OCI-M2 (cell line): ENCODE data around the gene EHF.

Experiments used
- DNase-seq: peaks from one replicate; lab custom pipeline; 2025; ENCODE audit not compliant: unreplicated experiment; lab: John Stamatoyannopoulos, UW

The EHF gene

DNA sequence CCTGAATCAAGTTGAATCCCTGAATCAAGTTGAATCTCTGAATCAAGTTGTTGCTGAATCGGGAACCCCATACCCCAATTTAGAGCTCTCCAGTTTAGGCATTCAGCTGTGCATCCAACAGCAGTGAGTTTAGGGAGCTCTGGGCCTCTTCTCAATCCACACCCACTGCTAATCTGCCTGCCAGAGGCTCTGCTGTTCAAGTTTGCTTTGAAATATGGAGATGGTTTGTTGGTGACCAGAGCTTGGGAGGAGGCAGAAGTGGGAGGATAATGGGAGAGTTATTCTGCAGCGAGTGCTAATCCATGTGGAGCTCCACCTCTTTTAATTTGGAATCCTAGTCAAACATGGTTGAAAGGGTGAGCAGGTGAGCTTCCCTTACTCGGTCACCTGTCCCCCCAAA lies 22.4 kb downstream of the EHF start:
- DNase-seq = no peak

- no peak for DNase-seq
Measured at GRCh38 chr11:34643846-34644245, 23.0 kb downstream of the EHF start.

- no peak for DNase-seq
Measured at GRCh38 chr11:34644669-34645406, 23.9 kb downstream of the EHF start.

GRCh38 chr11:34646431-34646830 lies 25.5 kb downstream of the EHF start:
- no peak for DNase-seq

DNA sequence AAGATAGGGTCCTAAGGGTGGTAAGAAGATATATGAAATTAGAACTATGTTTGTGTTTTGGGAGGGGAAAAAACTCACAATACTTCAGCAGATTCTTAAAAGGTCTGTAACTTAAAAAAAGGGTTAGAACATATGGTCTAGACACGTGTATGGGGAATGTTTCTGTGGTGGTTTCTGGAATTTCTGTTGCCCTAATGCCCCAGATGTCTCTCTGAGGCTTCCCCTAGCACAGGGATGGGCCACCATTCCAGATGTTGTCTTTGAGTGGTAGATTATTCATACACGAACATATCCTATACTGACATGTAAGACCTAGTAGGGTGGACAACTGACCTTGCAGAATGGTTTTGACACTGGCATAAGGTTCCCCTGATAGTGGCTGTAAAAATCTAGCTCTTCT lies 26.2 kb downstream of the EHF start:
- DNase-seq = no peak

DNA sequence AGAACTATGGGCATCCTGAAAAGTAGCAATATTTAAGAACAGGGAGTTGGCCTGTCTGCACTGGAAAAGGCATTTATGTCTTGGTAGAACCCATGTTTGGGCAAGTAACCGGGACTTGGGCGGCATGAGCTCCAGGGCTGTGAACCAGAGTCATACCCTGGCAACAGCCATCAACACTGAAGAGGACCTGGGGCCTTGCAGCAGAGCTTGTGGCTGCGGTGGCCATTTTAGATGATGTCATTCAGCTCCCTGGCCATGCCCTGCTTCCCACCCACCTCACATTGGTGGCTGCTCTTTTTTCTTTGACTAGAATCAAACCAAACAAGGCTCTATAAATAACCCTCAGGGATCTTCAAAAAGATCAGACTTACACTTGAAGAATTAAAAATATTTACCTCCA lies 26.6 kb downstream of the EHF start:
- DNase-seq = no peak

GRCh38 chr11:34648036-34648435 lies 27.1 kb downstream of the EHF start:
- no peak for DNase-seq

DNA sequence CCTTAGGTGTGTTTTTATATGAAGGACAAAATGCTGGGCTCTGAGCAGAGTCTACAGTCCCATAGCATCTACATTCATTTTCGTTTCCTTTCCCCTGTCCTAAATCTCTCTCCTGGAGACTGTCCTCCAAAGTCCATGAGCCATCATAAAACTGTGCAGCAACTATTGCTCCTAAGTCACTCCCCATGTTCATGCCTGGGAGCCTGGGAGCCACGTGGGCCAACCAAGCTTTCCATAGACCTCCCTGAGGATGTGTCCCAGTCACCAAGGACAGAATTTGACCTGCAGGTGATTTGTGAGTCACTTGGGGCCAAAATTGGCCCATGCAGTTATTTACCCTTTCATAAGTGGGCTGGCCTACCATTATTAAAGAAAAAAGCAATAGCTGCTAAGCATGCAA lies 28.7 kb downstream of the EHF start:
- DNase-seq = no peak

- DNase-seq = no peak
Measured at GRCh38 chr11:34650528-34650927, 29.6 kb downstream of the EHF start.

GRCh38 chr11:34651551-34651950 lies 30.7 kb downstream of the EHF start:
- DNase-seq = no peak

GRCh38 chr11:34652191-34652973 lies 31.5 kb downstream of the EHF start:
- DNase-seq = no peak

DNA sequence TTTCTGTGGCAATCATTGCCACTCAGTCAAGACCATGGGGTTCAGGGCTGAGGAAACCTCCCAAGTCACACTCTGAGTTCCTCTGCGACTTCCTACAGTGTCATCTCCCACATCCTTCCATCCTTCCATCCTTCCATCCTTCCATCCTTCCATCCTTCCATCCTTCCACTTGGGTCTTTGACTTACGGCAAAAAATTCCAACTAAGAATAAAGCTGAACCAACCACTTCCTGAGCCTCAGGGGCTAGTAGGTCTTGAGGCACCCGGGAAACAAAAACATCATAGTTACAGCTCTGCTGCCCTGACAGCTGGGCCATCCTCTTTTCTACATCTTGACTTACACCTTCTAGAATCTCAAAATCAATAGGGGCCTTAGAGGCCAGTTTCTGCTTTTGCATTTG lies 32.1 kb downstream of the EHF start:
- DNase-seq = no peak

DNA sequence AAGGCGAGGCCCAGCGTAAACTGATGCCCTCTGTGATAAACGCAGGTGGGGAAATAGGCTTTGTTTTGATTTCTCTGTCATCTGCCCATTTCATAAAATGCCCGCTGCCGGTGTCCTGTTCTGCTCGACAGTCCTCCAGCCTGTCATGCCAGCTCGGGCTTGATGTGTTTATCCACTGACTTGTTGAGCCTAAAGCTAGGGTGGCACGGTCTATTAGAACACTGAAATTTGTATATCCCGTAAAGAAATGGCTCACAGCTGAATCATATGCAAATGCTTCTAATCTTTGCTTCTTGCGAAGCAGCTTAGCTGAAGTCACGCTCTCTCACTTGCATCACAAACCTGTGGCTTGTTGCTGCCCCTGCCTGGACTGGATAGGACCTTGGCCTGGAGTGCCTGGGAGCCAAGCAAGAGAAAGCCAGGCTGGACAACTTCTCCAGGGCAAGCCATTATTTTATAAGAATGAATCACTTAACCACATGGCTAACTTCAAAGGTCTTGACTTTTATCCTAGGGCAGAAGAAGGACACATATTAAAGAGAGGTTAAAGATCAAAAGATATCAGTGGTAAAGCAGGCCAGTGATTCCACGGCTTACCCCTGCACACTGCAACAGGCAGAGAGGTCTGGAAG lies 33.1 kb downstream of the EHF start:
- no peak for DNase-seq

DNA sequence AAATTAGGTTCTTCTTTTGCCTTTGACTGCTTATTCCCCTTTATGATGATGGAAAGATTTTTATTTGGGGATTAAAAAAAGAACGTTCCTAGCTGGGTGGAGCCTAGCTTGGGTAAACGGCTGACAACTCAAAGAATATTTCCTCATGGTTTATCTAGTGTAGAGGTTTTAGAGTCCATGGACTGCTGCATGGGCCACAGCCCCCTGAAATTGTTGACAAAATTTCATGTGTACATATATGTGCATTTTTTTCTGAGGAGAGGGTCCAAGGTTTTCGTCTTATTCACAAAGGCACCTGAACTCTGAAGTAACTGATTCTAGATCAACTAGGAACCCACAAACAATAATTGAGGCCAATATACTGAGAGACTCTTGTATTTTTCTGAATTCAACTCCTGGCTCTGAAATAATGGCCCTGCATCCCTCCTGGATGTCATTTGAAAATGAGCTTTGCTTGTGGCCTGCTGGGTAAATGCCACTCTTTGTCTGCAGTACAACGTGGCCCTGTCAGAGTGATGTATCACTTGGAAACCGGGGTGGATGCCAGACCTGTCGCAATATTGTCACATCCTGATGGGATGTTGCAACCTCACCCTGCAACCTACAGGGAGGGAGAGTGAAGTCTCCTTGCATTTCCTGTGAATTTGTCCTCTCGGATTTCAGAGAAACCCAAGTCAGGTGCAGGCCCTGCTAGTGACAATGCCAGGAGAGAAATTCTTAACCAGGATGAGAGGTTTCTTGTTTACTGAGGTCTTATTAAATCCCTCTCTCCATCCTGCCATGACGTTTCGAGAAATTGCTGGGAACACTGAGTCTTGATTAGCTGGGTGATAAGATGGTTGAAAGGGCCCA lies 33.8 kb downstream of the EHF start:
- no peak for DNase-seq

DNA sequence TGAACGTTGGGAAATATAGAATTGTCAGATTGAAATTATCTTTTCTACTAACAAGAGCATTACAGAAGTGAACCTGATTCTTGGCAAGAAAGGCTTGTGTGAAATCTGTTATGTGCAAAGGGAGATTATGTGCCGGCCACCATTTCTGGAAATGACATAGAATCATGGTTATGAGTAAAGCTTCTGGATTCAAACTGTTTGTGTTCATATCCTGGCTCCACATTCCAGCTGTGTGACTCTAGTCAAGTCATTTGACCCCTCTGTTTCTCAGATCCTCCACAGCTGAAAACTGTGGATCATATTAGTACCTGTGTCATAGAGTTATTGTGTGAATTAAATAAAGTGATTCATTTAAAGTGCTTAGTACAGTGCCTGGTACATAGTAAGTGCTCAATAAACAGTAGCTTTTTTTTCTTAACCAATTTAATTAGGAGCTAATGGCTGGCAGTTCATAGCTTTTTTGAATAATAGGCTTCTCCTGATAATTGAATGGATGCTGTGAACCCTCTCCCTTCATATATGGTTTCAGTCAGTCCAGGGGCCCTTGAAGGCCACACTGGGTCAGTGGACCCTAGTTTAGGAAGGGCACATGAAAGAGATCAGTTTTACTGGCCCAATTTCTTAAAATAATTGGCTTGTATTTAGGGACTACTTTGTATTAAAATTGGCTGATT lies 34.6 kb downstream of the EHF start:
- no peak for DNase-seq

DNA sequence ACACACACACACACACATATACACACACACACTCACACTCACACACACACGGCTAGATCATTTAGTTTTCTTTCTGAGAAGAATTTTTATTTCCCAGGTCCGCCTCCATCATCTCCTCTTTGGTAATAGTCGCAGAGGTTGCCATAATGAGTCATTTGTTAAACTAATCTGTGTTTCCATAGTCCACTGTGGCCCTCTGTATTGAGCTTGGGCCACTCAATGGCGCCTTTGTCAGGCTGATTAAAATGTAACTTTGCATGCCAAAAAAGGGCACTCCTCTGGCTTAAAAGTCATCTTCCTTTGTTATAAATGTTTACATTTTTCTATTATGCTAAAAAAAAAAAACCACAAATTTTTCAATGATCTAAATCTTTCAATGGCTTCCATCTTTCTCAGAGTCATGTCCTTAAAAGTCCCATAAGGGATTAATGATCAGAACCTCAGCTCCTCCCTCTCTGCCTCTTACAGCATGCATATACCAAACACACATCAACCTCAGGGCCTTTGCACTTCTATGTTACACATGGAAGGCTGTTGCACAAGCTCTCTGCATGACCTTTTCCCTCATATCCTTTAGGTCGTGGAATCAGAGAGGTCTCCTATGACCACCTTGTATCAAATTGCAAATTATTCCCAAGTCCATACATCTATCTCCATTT lies 35.3 kb downstream of the EHF start:
- DNase-seq = no peak

DNA sequence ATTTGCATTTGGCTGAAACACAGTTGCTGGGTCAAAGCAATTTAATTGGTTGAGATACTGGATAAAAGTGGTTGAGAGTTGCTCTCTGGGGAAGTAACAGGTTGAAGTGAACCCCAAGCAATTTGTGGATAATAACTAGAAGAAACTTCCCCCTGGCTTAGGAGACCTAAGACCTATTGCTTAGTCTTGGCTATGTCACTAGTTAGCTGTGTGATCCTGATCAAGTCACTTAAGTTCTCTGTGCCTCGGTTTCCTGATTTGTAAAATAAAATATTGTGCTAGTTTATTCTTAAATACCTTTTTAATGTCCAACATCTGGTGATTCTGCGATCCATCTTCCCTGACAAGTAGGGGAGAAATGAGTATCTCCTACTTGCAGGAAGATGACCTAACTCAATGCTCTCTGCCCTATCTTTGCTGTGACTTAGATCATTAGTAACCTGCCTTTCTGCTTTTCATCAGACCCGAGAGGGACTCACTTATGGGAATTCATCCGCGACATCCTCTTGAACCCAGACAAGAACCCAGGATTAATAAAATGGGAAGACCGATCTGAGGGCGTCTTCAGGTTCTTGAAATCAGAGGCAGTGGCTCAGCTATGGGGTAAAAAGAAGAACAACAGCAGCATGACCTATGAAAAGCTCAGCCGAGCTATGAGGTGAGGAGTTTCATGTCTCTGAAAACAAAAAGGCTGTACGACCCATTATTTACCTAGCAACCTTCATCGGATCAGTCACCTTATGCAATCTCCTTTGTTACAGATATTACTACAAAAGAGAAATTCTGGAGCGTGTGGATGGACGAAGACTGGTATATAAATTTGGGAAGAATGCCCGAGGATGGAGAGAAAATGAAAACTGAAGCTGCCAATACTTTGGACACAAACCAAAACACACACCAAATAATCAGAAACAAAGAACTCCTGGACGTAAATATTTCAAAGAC lies 37.5 kb downstream of the EHF start:
- no peak for DNase-seq

GRCh38 chr11:34659096-34659733 lies 38.3 kb downstream of the EHF start:
- no peak for DNase-seq
